GM18508 (cell line): ENCODE data around the gene ADSS1.

Experiments
- ATAC-seq: cut with Tn5 transposase; IDR thresholded peaks from one replicate; pipeline ENCODE4 v1.9.1; 2021; ENCODE audit warnings: moderate number of reproducible peaks; ENCODE audit not compliant: insufficient read depth, unreplicated experiment

ADSS1 gene

DNA sequence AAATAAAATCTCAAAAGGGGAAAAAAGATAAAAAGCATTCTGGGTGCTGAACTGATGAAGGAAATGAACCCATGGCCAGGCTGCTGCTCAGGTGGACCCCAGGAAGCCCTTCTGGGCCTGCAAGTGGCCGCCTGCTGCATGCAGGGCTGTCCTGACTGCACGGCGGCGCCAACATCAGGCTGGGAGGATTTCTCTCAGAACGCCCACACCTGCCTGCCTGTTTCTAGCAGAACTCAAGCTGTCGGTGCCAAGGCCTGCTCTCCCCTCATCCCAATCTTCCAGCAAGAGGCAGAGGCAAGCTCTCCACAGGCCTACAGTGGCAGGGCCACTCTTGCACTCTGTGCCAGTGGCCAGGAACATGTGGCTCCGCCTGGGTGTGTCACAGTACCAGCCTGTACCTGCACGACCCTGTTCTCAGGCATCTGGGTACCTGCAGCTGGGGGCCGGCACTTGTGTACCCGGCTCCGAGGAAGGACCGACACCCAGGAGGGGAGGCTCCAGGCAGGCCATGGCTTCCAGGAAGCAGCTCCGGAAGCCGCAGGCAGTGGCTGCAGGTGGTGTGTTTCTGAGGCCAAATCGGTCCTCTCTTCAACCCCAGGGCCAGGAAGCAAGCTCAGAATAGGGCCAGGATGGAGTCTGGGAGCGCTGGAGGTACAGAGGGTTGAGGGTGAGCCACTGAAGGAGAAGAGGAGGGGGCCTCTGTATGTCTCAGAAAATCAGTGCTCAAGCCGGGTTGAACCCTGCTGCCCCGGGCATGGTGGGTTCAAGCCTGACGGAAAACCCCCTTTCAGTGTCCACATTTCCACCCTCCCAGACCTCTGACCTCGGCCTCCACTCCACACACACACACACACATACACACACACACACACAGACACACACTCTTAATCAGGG is 37.2 kb upstream of the ADSS1 start:
- no peak for ATAC-seq

DNA sequence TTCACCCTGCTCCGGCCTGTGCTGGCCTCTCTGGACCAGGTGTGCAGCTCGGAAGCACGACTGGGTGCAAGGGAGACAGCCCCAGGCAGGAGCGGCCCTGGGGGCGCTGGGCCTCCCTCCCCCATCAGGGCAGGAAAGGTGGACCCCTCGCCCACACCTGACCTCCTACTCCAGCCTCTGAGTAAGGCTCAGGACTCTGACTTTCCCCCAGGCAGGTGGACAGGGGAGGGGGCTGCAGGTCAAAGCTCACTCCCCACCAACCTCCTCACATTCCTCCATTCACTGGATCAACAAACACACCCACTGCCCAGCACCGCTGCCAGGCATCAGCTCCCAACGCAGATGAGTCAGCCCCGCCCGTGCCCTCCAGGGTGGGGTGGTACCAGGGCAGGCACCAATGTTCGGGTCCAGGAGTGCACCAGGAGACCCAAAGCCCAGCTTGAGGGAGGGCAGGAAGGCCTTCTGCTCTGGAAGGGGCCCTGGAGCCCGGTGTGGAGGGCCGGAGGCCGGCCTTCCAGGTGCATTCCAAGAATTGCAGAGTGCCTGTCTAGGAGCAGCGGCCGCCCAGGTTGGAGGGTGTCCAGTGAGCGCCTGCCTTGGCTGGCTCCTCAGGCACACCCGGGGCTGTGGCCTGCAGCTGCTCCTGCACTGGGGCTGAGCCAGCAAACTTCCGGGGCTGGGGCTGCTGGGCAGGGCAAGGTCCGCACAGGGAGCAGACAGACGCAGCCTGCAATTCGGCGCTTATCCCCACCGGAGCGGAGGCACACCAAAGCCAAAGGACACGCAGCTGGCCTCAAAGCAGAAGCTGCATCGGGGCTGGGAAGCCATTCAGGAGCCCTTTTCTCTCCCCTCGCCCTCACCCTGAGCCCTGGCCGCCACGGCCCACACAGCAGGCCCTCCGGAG is 36.2 kb upstream of the ADSS1 start:
- ATAC-seq = no peak

GRCh38 chr14:104688505-104689108 is 35.4 kb upstream of the ADSS1 start:
- ATAC-seq = no peak

DNA sequence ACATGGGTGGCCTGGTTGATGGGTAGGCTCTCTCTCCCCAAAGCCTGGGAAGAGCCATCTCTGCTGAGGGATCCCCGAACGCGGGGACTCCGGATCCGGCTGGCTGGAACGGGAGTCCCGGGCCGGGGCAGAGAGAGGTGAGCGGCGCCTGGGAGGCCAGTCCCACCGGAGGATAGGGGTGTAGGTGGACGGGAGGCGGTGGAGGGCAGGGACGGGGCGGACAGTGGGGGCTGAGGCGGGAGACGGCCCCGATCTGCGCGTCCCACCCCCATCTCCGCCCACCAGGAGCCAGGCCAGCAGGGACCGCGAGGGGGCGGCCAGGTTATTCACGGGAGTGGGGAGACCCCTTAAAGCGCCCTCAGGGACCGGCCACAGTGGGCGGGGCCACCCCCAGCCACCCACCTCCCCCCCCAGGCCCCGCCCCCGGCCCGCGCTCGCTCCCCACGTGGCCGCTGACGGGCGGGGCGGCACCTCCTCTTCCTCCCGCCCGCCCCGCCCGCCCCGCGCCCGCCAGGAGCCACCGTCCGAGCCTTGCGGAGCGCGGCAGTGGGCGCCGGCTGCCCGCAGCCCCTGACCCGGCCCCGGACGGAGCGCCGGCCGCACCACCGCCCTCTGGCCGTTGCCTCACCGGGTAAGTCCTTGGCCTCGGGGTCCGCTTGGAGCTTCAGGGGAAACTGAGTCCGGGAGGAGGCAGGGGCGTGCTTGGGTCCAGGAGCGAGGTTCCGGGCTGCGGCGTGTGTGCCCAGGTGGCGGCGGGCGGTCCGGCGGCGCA is 34.7 kb upstream of the ADSS1 start, which contains the start of gene INF2:
INF2 (plus strand) TSS at position 510 of the 772 bp plus-strand sequence. CDS start 11,748 bp downstream, outside the sequence.
- no peak for ATAC-seq

- no peak for ATAC-seq
Measured at GRCh38 chr14:104689881-104690711, 33.9 kb upstream of the ADSS1 start.

DNA sequence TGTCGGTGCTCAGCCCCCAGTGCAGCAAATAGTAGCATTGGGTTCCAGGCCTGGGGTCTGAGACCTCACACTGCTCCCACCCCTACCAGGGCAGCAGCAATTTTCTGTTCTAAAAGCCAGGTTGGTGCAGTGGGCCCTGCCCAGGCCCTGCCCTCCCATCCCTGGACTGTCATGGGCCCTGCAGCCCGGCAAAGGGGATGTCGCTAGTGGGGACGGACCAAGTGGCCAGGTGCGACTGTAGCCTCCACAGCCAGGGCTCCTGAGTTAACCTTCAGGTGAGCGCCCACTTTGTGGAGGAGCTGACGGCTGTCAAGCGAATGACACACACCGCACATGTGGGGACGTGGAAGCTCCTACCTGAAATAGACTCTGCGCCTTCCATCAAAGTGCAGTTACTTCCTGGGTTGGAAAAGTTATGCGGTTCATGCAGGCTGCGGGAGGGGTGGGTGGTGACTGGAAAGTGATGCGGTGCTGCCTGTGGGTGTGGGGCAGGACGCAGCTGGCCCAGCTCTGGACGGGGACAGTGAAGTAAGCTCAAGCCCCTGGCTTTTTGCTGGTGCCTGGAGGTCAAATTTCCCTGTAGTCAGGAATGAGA is 33.1 kb upstream of the ADSS1 start:
- ATAC-seq = no peak

DNA sequence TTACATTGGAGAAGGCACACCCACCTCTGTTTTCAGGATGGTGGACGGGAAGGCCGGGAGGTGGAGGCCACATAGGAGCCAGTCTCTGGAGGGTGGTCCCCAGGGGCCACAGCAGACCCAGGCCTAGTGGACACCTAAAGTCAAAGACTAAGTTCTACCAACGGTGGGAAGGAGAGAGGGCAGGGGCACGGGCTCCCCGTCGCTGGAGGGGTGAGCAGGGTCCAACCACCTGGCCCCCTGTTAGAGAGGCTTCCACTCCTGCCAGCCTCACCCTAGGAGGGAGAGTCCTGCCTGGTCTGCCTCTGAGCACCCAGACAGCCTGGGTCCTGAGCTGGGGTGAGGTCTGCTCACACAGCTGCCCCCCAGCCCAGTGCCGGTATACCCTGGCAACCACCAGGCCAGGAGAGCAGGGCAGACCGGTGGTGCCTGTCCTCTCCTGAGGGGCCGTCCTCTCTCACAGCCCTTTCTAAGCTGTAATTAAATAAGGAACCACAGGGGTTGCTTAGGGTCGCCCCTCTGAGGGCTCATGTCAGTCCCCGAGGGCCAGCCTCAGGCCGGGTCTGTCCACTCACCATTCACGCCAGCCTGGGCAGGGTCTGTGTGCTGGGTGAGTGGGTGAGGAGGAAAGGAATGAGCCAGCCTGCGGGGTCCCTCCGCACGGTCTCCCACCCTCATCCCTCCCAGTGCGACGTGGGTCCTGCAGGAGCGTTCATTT is 32.3 kb upstream of the ADSS1 start:
- ATAC-seq = no peak

DNA sequence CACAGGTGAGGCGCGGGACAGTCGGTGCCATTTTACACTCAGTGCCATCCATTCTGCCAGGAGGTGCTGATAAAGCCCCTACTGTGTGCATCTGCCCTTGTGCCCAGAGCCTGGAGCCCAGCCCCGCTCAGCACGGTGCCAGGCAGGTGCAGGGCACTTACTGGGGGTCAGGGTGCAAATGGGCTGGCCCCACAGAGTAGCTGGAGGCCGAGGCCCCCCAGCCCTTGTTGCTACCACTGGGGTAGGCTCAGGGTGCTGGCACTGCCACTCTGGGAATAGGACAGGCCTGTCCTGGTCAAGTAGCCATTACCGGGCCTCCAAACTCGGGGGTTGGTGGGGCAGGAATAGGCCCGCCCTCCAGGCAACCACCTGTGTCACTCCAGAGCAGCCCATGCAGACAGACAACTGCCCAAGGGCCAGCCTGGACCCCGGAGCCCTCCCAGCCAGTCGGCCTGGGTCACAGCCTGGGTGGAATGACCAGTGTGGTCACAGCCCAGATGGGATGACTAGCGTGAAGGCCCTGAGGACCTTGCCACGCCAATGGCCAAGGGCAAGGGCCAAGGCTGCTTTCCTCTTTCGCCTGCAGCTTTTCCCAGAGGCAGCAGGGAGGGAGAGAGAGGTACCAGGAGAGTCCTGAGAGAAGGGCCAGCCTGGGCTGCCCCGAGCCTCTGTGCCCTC is 31.6 kb upstream of the ADSS1 start:
- no peak for ATAC-seq

GRCh38 chr14:104692939-104693315 is 31.1 kb upstream of the ADSS1 start:
- no peak for ATAC-seq

DNA sequence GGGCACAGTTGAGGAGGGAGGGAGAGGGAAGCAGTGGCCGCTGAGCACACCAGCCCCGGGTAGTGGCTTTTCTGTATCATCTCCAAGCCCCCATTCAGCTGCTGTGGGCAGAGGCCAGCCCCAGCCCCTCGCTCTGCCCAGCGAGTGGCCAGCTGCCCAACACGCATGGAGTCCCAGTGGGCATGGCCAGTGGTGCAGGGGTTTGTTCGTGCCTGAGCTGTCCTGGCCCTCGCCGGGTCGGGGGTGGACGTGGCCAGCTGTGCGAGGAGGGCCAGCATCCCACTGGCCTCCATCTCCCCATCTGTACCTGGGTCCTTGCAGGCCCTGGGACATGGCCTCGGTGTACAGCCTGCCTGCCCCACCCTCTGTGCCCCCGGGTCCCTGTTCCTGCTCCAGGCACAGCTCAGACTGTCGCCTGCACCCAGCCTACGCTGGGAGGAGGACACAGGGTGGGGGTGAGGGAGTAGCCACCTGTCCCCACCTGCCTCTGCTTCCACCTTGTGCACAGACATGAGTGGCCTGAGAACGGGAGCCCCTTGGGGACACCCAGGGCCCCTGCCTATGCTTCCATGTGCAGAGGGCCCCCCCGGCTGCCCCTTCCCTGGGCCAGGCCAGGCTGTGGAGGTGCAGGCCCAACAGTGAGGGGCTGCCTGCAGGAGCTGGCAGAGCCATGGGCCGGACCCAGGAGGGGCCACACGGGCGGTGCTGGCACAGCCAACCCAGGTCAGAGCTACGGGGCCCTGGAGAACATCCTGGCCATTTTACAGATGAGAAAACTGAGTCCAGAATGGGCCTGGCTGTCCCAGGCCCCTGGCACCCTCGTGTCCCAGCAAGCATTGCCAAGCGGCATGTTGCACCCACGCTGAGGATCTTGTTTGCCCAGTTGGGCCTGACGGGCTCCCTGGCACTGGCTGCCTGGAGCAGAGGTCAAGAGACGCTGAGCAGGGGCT is 30.3 kb upstream of the ADSS1 start:
- ATAC-seq = no peak

- ATAC-seq = no peak
Measured at GRCh38 chr14:104694475-104694950, 29.5 kb upstream of the ADSS1 start.

GRCh38 chr14:104694991-104695659 is 28.9 kb upstream of the ADSS1 start:
- ATAC-seq = no peak

DNA sequence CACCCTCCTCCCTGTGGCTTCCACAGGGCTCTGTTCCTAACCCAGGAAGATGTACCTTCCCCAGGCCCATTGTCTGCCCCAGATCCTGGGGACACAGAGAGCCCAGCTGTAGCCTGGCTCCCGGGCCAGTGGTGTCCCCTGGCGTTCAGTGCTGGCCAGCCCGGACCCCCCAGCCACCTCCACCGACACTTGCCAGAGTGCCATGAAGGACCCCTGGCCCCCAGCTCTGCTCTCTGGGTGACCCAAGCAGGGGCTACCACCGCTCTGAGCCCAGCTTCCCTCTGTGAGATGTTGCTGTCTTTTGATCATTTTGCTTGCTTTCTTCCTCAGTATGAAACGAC is 28.4 kb upstream of the ADSS1 start:
- no peak for ATAC-seq

DNA sequence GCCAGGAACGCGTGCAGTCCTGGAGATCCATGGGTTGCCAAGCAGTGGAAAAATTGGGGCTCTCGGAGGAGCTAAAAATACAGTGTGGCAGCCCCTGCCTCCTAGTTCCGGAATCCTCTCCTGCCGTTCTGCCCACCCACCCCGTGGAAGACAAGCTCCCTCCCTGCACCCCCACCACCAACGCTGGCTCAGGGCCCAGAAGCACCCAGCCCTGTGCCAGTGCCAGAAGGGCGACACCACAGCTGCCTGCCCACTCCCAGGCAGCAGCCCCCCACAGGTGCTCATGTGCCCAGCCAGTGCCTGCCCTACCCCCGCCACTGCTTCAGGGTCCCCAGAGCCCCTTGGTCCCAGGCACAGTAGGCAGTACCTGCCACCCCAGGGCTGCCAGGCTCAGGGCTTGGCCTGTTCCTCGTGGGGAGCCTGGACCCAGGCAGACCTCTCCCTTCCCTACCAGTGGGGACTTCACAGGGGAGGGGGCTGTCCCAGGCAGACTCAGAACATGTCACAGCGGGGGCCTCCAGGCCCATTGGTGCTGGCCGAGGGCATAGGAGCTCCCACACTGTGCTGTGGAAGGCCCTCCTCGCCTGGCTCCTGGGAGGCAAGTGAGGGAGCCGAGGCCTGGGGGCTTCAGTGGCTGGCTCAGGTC is 27.2 kb upstream of the ADSS1 start:
- no peak for ATAC-seq

- ATAC-seq = no peak
Measured at GRCh38 chr14:104697317-104697703, 26.7 kb upstream of the ADSS1 start.
